ENCODE results near the gene ZNF785. TPM values are rescaled to one million over a fixed set of nuclear protein-coding genes. Genes with fewer than 3 reads are reported as not detected.

Gene ZNF785
- total and polyA plus RNA-seq, 8 donors, result 6.3 to 12.1 (median 8.1) TPM

GRCh38 chr16:30609926-30610839 is 24.7 kb upstream of the ZNF785 start, which contains the start of gene ZNF689:
Gene ZNF689 (minus strand): TSS chr16:30610389. CDS start chr16:30610041, 348 bp downstream.
- intact Hi-C loops (cut with DNase I), result no loop called here
- Histone ChIP-seq H3K27ac (peak within 1 kb of the TSS; percentile 93 to 98 (median 97)), H3K9me3 (no peaks in the 10 kb centered on the region), H3K36me3 (peaks cover 0 to 15% (median under 1%) of the 10 kb centered on the region in 3 donors), H3K27me3 (no peaks in the 10 kb centered on the region), H3K4me1 (peaks cover 3 to 9% (median 7%) of the 10 kb centered on the region in 3 donors), H3K4me3 (peak within 1 kb of the TSS; percentile 59 to 94 (median 74))
- peak; percentile 94 to 99 (median 98) for DNase-seq
- ATAC-seq, result peak; percentile 93 to 99 (median 94)
- no peak for FAIRE-seq
- 0% methylated on average over 57 to 63 of the region's 63 CpGs for WGBS, 2 donors
- no peak for TF ChIP-seq CTCF (IDR thresholded peaks at IDR 0.05)

- intact Hi-C loops (cut with DNase I), result no loop called here
- peak; percentile 46 to 85 (median 74) for DNase-seq
- H3K27ac ChIP-seq, result peak overlapping the region; percentile 93 to 98 (median 97)
- no peaks in the 10 kb centered on the region for H3K27me3 ChIP-seq
- H3K36me3 ChIP-seq, result peaks cover 1 to 24% (median 10%) of the 10 kb centered on the region in 3 donors
- H3K4me1 ChIP-seq, result peaks cover 3 to 9% (median 7%) of the 10 kb centered on the region in 3 donors
- no peaks in the 10 kb centered on the region for H3K9me3 ChIP-seq
- ATAC-seq, result peak; percentile 64 to 78 (median 72)
- no peak for FAIRE-seq
- 11 to 13% methylated on average over 39 to 40 of the region's 40 CpGs for WGBS, 2 donors
- H3K4me3 ChIP-seq, result peak overlapping the region; percentile 59 to 94 (median 74)
- TF ChIP-seq CTCF (IDR thresholded peaks at IDR 0.05), result no peak
These were observed 23.8 kb upstream of the ZNF785 start for GRCh38 chr16:30609002-30609925.

- Histone ChIP-seq H3K27me3 (no peaks in the 10 kb centered on the region), H3K4me3 (no peak overlapping the region), H3K36me3 (peaks cover 9 to 34% (median 16%) of the 10 kb centered on the region in 3 donors), H3K27ac (no peak overlapping the region), H3K4me1 (peaks cover 3 to 9% (median 7%) of the 10 kb centered on the region in 3 donors), H3K9me3 (no peaks in the 10 kb centered on the region)
- ATAC-seq (no peak), FAIRE-seq (no peak), DNase-seq (no peak)
- intact Hi-C loops (cut with DNase I), result no loop called here
- WGBS, 2 donors, result 91 to 93% methylated on average over 3 of the region's 3 CpGs
- no peak for TF ChIP-seq CTCF (IDR thresholded peaks at IDR 0.05)
These were observed 20.5 kb upstream of the ZNF785 start for GRCh38 chr16:30606004-30606403.

GRCh38 chr16:30605158-30605557 is 19.7 kb upstream of the ZNF785 start:
- Histone ChIP-seq H3K4me1 (peaks cover 0 to 7% (median 6%) of the 10 kb centered on the region in 3 donors), H3K27me3 (no peaks in the 10 kb centered on the region), H3K4me3 (no peak overlapping the region), H3K27ac (no peak overlapping the region), H3K9me3 (no peaks in the 10 kb centered on the region), H3K36me3 (peaks cover 9 to 34% (median 16%) of the 10 kb centered on the region in 3 donors)
- ATAC-seq, result no peak
- 91 to 92% methylated on average over 15 of the region's 15 CpGs for WGBS, 2 donors
- DNase-seq, result peak in 1 of 6 donors; percentile 39
- FAIRE-seq, result no peak
- intact Hi-C loops (cut with DNase I), result no loop called here
- TF ChIP-seq CTCF (IDR thresholded peaks at IDR 0.05), result no peak

Data from pancreas (tissue), 10 donors.